KG1 (cell line): ENCODE results near the gene GIMD1.
"Not testable (repeated sequence)": the region's sequence is repeated elsewhere in the genome, so short reads cannot be mapped to it uniquely, and the experiment has no call there.

Source experiments
- DNase-seq: peaks from one replicate; lab custom pipeline; 2025; lab: John Stamatoyannopoulos, UW

The GIMD1 gene

DNA sequence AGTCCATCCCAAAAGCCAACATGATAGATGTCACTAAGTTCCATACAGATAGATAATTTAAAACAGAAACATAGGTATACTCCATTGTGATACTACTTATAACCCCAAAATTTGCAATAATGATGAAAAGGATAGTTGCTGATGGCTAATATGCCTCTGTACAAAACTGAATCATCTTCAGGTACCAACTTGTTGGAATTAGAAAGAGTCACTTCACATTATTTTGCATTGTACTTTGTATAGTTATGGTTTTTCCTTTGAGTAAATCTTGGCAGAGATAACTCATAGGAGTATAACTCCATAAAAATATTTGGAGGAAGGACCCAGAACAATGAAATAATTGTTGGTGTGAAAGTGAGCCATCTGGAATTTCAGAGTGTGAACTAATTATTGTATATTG lies 17.6 kb downstream of the GIMD1 start:
- no peak for DNase-seq

DNA sequence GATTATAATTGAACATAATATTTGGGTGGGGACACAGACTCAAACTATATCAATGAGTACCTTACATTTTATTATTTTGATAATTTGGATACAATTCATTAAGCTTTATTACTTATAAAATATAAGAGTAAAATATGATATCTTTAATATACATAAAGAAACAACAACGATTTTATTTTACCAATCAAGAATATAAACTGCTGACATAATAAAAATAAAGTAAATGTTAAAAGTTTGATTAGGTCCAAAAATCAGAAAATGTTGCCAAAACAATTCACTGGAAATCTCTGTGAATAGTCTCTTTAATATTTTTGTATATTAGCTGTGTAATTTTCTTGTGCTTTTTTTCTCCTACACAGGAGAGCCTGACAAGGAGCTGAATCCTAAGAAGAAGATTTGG lies 21.4 kb downstream of the GIMD1 start:
- DNase-seq, result no peak

DNA sequence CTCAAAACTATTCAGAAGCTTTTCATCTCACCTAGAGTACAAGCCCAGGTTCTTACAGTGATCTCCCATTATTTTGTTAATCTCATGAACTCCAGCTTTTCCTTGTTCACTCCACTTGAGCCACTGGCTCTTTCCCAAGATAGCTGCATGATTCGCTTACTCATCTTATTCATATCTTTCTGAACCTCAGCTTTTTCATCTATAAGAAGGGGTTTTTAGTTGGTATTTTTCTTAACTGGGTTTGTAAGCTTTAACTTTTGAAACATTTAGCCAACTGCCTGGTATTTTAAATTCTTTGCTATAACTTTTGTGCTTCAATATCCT lies 24.0 kb downstream of the GIMD1 start:
- DNase-seq, result no peak

DNA sequence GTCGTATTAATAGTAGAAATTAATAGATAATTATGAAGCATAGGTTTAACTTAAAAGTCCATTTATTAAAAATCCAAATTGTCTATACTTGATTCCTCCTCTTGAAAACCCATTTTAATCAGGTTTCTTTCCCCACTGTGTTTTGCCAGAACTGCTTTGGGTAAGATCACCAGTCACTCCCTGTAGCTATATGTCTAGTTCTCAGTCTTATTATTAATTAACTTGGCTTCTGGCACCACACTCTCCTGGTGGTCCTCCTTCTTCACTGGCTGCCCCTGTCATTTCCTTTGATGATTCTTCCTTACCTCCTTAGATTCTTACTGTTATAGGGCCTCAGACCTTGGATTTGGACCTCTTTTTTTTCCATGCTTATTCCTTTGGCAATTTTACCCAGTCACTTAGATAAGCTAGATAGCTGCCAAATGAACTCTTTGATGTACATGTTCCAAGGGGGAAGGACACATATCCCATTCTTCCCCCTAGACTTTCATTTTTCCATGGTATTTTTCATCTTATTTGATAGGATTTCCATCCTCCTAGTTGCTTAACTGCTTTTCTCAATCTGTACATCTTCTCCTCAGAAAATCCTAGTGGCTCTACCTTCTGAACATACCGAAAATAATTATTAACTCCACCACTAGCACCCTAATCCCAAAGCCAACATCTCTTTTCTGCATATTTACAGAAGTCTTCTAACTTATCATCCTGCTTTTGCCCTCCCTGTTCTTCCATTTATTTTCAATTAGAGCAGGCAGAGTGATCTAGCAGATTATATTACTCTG lies 24.5 kb downstream of the GIMD1 start:
- DNase-seq, result no peak

DNA sequence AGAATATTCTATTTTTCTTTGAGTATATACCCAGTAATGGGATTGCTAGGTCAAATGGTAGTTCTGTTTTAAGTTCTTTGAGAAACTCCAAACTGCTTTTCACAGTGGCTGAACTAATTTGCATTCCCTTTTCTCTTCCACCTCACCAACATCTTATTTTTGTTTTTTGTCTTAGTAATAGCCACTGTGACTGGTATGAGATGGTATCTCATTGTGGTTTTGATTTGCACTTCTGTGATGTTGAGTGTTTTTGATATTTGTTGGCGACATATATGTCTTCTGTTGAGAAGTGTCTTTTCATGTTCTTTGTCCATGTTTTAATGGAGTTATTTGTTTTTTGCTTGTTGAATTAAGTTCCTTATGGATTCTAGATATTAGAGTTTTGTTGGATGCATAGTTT lies 27.8 kb downstream of the GIMD1 start:
- DNase-seq, result no peak

DNA sequence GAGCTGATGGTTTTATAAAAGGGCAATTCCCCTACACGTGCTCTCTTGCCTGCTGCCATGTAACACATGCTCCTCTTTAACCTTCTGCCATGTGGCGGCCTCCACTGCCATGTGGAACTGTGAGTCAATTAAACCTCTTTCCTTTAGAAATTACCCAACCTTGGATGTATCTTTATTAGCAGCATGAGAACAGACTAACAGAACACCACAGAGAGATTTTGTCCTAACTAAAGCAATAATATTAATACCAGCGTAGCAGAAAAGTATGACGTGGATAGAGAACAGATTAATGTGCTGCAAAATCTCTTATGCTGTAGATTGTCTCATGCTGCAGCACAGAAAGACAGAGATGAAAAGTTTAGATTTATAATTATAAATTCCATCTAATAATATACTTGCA lies 29.1 kb downstream of the GIMD1 start:
- DNase-seq, result no peak

DNA sequence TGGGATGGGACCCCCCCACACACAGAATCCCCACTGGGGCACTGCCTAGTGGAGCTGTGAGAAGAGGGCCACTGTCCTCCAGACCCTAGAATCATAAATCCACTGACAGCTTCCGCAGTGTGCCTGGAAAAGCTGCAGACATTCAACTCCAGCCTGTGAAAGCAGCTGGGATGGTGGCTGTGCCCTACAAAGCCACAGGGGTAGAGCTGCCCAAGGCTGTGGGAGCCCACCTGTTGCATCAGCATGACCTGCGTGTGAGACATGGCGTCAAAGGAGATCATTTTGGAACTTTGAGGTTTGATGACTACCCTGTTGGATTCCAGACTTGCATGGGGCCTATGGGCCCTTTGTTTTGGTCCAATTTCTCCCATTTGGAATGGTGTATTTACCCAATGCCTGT lies 29.9 kb downstream of the GIMD1 start:
- DNase-seq, result no peak

DNA sequence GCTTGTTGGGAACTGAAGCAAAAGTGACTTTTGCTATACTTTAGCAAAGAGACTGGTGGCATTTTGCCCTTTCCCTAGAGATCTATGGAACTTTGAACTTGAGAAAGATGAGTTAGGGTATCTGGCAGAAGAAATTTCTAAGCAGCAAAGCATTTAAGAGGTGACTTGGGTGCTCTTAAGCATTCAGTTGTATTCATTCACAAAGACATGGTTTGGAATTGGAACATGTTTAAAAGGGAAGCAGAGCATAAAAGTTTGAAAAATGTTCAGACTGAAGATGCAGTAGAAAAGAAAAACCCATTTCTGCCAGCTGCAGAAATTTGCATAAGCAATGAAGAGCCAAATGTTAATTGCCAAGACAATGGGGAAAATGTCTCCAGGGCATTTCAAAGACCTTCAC lies 30.7 kb downstream of the GIMD1 start:
- no peak for DNase-seq

DNA sequence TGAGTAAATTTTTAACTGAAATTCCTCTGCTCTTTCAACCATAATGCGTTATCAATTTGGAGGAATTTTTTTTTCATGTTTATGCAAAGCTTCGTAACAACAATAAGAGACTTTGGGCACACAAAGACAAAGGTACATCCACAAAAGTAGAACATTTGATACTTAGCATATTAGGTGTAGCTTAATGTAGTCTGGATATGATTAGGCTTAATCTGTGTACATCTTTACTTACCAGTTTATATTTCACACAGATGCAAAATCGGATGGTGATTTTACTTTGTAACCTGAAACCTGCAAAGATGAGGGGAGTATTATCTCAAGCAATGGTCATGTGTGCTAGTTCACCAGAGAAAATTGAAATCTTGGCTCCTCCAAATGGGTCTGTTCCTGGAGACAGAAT lies 32.0 kb downstream of the GIMD1 start:
- DNase-seq, result no peak

DNA sequence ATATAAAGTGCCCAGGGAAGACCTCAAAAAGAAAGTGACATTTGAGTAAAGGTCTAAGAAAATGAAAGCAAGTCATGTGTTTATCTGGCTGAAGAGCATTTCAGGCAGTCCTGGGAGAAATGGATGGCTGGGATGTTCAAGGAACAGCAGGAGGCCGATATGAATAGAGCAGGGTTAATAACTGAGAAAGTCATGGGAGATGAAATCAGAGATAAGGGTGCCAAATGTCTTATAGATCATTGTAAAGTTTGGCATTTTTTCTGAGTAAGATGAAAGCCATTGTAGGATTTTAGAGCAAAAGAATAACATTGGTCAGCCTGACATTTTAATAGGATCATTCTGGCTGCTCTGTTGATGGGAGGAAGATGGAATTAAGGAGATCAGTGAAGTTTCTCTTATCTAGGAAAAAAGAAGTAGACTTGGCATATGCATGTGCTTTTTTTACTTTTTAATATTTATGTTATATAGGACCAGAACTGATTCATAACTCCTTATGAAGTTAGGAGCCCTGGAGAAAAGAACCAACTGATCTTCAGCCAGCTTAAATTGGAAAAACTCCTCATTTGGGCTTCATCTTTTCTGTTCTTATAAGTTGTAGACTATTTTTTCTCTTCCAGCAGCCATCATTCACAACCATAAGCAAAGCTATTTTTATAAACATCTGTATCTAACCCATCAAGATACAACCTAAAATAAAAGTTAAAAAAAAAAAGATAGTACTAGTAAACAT lies 33.7 kb downstream of the GIMD1 start:
- no peak for DNase-seq

DNA sequence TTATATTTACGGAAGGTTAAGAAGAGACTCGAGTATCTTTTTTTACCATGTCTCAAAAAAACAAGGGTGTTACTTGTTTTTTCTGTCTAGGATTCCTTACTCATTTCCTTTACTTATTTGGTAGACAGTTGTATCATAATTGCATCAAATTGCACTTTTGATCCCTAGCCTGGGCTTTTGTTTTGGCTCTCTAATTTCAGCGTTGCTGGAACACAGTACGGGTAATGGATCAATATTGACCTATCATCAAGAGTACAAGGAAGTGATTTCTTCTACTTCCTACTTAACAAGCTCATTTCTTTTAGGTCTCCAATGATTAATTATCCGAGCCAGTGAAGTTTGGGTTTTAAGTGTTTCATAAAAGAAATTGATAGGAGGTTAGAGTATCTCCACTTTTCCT lies 35.4 kb downstream of the GIMD1 start:
- no peak for DNase-seq

DNA sequence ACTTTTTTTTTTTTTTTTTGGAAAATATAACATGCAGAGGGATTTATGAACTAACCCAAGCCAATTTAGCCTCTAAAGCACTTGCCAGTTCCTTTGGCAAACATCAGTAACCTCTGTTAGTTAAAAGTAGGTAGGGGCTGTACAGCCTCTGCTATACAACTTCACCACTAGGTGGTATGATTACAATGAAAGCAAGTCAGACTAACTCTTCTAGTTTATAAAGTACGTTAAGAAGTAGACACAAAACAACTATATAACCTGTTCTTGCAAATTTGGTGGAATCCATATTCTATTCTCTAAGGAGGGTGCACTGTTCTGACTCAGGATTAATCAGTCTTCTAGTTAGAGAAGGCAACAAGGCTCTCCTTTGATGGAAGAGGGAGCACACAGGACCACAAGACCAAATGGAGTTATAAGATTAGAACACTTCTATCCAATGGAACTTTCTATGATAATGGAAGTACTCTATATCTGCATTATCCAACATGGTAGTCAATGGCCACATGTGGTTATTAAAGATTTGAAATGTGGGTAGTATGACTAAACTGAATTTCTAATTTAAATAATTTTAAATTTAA lies 39.4 kb downstream of the GIMD1 start:
- DNase-seq, result no peak

DNA sequence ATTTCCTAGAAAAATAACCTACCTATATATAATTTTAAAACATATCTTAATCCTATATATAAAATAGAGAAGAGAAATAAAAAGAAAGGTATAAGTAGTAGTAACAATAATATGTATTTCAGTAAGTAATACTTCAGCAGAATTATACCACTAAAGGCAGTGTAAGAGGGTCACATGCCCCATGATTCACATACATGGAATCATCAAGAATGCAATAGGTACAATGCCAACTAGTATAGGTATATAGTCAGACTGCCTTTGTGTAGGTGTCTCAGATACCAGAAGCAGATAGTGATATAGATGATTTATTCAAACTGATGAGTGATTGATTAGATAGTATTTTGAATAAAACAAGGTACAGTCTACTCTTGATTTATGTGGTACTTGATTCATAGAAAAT lies 42.8 kb downstream of the GIMD1 start:
- no peak for DNase-seq

DNA sequence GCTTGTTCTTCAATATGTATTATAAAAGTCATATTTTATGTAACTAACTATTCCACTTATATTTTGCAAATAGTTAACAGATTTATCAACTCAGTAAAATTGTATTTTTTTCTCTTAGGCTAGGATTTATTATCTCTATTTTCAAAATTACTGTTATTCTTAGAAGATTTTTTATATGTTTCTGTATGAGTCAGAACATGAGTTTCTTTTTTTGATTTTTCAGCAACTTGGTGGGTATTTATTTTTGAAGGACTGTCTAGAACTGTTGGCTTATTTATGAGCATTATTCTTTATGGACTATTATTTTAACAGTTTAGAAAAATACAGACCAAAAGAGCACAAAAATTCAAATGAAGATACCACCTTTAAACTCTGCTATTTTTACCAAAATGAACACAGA lies 45.5 kb downstream of the GIMD1 start:
- DNase-seq, result no peak

DNA sequence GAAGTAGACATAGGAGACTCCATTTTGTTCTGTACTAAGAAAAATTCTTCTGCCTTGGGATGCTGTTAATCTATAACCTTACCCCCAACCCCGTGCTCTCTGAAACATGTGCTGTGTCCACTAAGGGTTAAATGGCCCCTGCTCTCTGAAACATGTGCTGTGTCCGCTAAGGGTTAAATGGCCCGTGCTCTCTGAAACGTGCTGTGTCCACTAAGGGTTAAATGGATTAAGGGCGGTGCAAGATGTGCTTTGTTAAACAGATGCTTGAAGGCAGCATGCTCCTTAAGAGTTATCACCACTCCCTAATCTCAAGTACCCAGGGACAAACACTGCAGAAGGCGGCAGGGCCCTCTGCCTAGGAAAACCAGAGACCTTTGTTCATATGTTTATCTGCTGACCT lies 46.8 kb downstream of the GIMD1 start:
- DNase-seq, result not testable (repeated sequence)

DNA sequence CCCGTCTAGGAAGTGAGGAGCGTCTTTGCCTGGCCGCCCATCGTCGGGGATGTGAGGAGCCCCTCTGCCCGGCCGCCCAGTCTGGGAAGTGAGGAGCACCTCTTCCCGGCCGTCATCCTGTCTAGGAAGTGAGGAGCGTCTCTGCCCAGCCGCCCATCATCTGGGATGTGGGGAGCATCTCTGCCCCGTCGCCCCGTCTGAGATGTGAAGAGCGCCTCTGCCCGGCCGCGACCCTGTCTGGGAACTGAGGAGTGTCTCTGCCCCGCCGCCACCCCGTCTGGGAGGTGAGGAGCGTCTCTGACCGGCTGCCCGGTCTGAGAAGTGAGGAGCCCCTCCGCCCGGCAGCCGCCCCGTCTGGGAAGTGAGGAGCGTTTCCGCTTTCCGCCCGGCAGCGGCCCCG lies 47.4 kb downstream of the GIMD1 start:
- not testable (repeated sequence) for DNase-seq

DNA sequence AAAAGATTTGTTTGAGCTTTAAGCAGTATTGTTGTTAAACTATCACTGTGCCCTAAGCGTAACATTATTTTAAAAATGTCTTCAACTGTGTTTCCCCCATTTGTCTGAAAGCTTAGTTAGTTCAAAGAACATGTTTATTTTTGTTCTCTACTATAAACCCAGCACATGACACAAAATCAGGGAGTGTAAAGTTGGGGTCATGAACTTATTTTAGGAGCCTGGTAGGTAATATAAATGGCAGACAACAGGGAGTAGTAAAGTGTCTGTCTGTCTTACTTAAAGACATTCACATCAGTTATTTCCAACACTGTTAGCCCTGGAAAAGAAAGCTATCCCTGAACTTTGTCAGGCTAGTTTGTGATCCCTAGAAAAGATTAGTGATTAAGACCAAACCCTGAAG lies 48.3 kb downstream of the GIMD1 start:
- no peak for DNase-seq

DNA sequence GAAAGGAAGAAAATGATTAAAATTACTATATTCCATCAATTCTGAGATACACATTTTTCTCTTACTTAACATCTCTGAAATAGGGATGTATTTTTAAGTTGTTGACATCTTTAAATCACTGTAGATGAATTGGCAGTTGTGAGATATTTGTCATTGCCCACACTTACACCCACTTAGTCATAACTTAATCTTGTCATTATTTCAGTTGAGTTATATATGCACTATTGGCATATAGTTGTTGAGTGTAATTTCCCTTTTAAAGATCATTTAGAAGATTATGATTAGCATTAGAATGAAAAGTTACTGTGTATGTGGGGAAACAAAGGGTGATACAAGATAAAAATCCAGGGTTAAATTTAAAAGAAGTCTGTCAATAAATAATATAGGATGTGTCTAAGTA lies 50.1 kb downstream of the GIMD1 start:
- DNase-seq, result no peak

DNA sequence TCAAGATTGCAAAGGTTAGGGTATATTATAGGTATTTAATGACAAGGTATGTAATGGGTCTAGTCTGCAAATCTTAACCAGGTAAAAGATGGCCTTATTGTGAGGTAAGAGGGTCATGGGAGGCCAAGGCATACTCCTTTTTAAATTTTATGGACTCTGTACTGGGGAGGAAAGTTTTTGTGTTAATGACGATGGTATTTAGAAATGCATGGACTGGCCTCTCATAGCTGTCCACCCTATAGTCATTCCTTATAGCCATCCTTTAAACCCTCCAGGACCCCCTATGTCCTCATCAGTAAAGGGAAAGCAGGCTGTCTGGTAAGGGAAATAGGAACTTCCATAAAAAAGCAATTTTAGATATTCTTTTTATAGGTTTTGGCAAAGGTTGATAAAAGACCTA lies 50.8 kb downstream of the GIMD1 start:
- DNase-seq, result no peak

DNA sequence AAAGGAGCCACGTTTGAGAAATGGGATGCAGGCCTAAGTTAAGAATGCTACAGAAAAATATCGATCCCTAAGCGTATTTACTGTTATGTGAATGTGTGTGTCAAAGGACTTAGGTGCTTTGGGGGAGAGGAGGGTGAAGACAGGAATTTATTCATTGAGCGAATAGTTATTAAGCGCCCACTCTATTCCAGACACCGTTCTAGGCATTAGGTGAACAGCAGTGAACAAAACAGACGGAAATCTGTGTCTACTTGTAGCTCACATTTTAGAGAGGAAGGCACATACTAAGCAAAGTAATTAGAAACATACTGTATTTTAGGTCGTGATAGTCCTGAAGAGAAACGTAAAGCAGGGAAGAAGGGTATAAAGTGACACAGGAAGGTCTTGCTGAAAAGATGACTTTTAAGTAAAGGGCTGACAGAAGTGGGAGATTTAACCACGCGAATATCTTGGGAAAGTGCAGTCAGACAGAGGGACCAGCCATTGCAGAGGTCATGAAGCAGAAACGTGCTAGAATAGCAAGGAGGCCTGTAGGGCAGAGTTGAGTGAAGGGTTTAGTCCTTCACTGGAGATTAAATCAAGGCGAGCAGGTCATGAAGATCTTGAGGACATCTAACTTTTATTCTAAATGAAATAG lies 51.7 kb downstream of the GIMD1 start:
- DNase-seq, result no peak

DNA sequence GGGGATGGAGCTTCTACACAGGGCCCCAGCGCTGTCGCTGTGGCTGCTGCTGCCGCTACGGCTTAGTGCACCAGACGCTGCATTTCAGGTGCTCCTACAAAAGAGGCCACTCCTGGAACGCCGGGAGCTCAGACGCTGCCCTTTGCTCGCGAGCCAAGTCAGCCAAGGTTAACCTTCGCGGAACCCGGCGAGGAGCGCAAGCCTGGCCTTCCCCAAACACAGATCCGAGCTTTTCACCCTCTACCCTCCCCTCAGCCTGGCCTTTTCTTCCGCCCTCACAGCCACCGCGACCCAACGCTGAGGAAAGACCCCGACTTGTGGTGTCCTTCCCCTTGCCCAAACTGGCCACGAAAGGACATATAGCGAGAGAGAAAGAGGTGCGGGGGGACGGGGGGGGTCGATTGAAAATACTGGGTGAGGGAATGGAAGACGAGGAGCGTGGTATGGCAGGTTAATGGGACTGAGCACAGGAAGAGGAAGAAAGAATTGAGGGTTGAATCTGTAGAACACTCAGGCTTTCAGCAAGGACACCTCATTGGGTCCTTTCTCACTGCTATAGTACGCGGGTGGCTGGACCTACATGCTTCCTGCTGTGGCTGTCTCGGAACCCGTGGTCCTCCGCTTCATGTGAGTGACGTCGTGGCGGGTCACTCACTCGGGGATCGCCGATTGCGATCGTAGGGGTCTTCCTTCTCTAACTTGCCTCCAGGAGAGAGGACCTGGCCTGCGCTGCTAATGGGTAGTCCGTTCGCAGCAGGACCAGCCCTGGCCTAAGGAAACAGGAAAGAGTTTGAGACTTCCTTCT lies 52.4 kb downstream of the GIMD1 start, which contains the start of the genes AIMP1 and TBCK:
Gene AIMP1 (plus strand): TSS at position 583 of the 805 bp plus-strand sequence. CDS start 8,460 bp downstream, outside the sequence.
Gene TBCK (minus strand): TSS at position 242 of the 805 bp plus-strand sequence. CDS start 7,249 bp downstream, outside the sequence.
- peak; percentile 81 for DNase-seq

DNA sequence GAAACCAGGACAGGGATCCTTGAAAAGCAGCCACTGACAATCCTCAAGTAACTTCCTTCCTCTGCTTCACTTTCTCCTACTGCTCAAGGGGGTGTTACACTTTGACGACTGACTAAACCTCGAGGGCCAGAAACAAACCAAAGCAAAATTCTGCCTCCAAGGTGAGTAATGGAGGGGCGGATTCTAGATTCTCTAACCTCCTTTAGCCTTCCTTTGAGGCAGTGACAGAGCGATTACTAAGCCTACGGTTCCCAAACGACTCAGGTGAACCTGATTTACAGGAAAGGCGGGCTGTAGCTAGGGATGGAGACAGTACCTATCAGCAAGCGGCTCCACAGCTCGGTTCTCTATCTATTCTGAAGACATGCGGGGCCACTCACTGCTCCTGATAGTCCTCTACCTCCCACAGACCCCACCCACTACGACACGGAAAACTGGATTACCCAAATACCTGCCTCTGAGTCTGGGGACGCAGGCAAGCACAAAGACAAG lies 53.1 kb downstream of the GIMD1 start:
- DNase-seq, result no peak
